ENCODE results near the gene GYG1.

The GYG1 gene

GRCh38 chr3:149019580-149019979, 28.2 kb downstream of the GYG1 start:
- H3K27ac ChIP-seq: no peak overlapping the region
- TF ChIP-seq CTCF (IDR thresholded peaks at IDR 0.05) (no peak), ZFX (IDR thresholded peaks at IDR 0.05; ENCODE audit: borderline replicate concordance) (no peak)

- H3K27ac ChIP-seq: no peak overlapping the region
- no peak for TF ChIP-seq CTCF (IDR thresholded peaks at IDR 0.05)
- no peak for TF ChIP-seq ZFX (IDR thresholded peaks at IDR 0.05; ENCODE audit: borderline replicate concordance)
These were observed 29.0 kb downstream of the GYG1 start for GRCh38 chr3:149020196-149020838.

- TF ChIP-seq ZFX (IDR thresholded peaks at IDR 0.05; ENCODE audit: borderline replicate concordance): no peak
- no peak overlapping the region for H3K27ac ChIP-seq
These were observed 29.5 kb downstream of the GYG1 start for GRCh38 chr3:149020839-149021252.

- TF ChIP-seq CTCF (IDR thresholded peaks at IDR 0.05): no peak
- TF ChIP-seq ZFX (IDR thresholded peaks at IDR 0.05; ENCODE audit: borderline replicate concordance): no peak
- no peak overlapping the region for H3K27ac ChIP-seq
These were observed 30.5 kb downstream of the GYG1 start for GRCh38 chr3:149021830-149022229.

GRCh38 chr3:149023951-149024350, 32.6 kb downstream of the GYG1 start:
- TF ChIP-seq ZFX (IDR thresholded peaks at IDR 0.05; ENCODE audit: borderline replicate concordance): no peak
- TF ChIP-seq CTCF (IDR thresholded peaks at IDR 0.05): no peak
- no peak overlapping the region for H3K27ac ChIP-seq

- H3K27ac ChIP-seq: no peak overlapping the region
- TF ChIP-seq CTCF (IDR thresholded peaks at IDR 0.05): no peak
- no peak for TF ChIP-seq ZFX (IDR thresholded peaks at IDR 0.05; ENCODE audit: borderline replicate concordance)
These were observed 35.4 kb downstream of the GYG1 start for GRCh38 chr3:149026718-149027117.

- H3K27ac ChIP-seq: no peak overlapping the region
- TF ChIP-seq ZFX (IDR thresholded peaks at IDR 0.05; ENCODE audit: borderline replicate concordance): no peak
- no peak for TF ChIP-seq CTCF (IDR thresholded peaks at IDR 0.05)
These were observed 39.8 kb downstream of the GYG1 start for GRCh38 chr3:149031096-149031495.

GRCh38 chr3:149037684-149038083, 46.3 kb downstream of the GYG1 start:
- TF ChIP-seq ZFX (IDR thresholded peaks at IDR 0.05; ENCODE audit: borderline replicate concordance) (no peak), CTCF (IDR thresholded peaks at IDR 0.05) (no peak)
- H3K27ac ChIP-seq: no peak overlapping the region

Data from 22Rv1 (cell line).